Measurements from ENCODE around the gene ANKRD17.
A peak's percentile ranks its signal among the peaks of the same experiment; 100 is the strongest.

The ANKRD17 gene

GRCh38 chr4:73197220-73197619, 61.4 kb downstream of the ANKRD17 start:
- DNase-seq: no peak
- TF ChIP-seq POLR2A (IDR thresholded peaks at IDR 0.05; ENCODE audit: low read length) (no peak), GATA1 (IDR thresholded peaks at IDR 0.05; ENCODE audit: low read depth, low read length) (no peak)

GRCh38 chr4:73194064-73194463, 64.5 kb downstream of the ANKRD17 start:
- TF ChIP-seq GATA1 (IDR thresholded peaks at IDR 0.05; ENCODE audit: low read depth, low read length) (no peak), POLR2A (IDR thresholded peaks at IDR 0.05; ENCODE audit: low read length) (no peak)
- DNase-seq: no peak

GRCh38 chr4:73193659-73194058, 64.9 kb downstream of the ANKRD17 start:
- TF ChIP-seq POLR2A (IDR thresholded peaks at IDR 0.05; ENCODE audit: low read length) (no peak), GATA1 (IDR thresholded peaks at IDR 0.05; ENCODE audit: low read depth, low read length) (no peak)
- no peak for DNase-seq

DNA sequence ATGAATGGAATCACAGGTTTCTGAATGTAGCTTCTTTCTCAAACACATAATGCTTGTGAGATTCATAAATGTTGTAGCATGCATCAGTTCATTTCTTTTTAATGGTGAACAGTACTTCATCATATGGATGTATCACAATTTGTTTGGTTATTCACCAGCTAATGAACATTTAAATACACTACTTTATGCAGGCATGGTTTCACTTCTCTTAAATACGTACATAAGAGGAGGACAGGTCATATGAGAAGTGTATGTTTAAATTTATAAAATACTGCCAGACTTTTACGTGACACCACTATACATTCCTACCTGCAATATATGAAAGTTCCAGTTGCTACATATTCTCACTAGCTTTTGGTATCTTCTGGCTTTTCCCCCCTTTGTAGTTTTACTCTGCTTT, 65.4 kb downstream of the ANKRD17 start:
- TF ChIP-seq GATA1 (IDR thresholded peaks at IDR 0.05; ENCODE audit: low read depth, low read length): no peak
- TF ChIP-seq POLR2A (IDR thresholded peaks at IDR 0.05; ENCODE audit: low read length): no peak
- no peak for DNase-seq

DNA sequence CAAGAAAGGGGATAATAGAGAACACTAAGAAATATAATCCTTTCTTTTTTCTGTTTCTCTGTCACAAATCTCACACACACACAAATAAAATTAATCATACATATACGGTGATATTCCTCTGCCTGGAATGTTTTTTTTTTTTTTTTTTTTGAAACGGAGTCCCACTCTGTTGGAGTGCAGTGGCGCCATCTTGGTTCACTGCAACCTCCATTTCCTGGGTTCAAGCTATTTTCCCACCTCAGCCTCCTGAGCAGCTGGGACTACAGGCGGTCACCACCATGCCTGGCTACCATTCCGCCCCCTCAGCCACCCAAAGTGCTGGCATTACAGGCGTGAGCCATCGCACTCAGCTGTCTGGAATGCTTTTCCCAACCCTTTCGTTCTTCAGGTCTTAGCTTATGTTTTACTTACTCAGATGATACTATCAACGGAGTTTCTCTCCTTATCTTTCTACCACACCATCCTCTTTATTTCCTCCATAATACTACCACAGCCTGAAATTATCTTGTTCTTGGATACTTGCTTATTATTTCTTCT, 69.3 kb downstream of the ANKRD17 start:
- TF ChIP-seq GATA1 (IDR thresholded peaks at IDR 0.05; ENCODE audit: low read depth, low read length) (no peak), POLR2A (IDR thresholded peaks at IDR 0.05; ENCODE audit: low read length) (no peak)
- DNase-seq: no peak

- DNase-seq: peak; percentile 11 to 21
- TF ChIP-seq POLR2A (IDR thresholded peaks at IDR 0.05; ENCODE audit: low read length) (no peak), GATA1 (IDR thresholded peaks at IDR 0.05; ENCODE audit: low read depth, low read length) (no peak)
These were observed 71.3 kb downstream of the ANKRD17 start for GRCh38 chr4:73187325-73187724.

GRCh38 chr4:73185903-73186302, 72.7 kb downstream of the ANKRD17 start:
- TF ChIP-seq GATA1 (IDR thresholded peaks at IDR 0.05; ENCODE audit: low read depth, low read length) (no peak), POLR2A (IDR thresholded peaks at IDR 0.05; ENCODE audit: low read length) (no peak)
- DNase-seq: no peak

DNA sequence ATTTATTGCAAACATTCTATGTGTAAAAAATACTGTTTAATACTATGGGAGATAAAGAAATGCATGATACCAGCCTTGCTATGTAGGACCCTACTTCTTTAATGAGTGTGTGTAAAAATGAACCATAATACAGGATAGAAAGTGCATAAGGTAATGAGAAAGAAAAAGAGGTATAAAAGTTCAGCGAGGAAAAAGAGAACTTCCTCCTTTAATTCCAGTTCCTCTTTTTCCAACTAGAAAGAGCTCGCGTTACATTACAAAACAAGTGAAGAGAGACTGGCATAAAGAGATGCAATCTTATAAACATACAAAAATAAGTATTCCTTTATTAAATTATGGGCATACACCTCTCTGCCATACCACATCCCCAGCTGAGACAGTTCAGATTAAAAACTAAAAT, 77.4 kb downstream of the ANKRD17 start:
- TF ChIP-seq GATA1 (IDR thresholded peaks at IDR 0.05; ENCODE audit: low read depth, low read length): no peak
- TF ChIP-seq POLR2A (IDR thresholded peaks at IDR 0.05; ENCODE audit: low read length): no peak
- no peak for DNase-seq

DNA sequence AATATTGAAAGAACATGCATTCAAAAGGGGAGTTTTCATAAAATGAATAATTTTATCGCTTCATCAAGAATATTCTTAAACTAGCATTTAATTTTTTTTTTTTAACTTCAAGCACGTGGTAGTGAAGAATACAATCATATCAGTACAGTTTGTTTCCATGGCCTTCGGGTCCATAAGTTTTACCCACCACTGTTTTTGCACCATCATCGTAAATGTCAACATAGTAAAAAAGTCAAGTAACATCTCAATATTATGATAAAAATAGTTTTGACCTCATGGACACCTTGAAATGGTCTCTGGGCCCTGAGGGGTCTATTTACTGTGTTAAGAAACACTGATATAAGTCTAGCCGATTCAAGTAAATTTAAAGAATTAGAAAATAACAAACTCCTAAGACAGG, 80.2 kb downstream of the ANKRD17 start:
- DNase-seq: no peak
- TF ChIP-seq POLR2A (IDR thresholded peaks at IDR 0.05; ENCODE audit: low read length): no peak
- no peak for TF ChIP-seq GATA1 (IDR thresholded peaks at IDR 0.05; ENCODE audit: low read depth, low read length)

- DNase-seq: no peak
- TF ChIP-seq POLR2A (IDR thresholded peaks at IDR 0.05; ENCODE audit: low read length) (no peak), GATA1 (IDR thresholded peaks at IDR 0.05; ENCODE audit: low read depth, low read length) (no peak)
These were observed 86.4 kb downstream of the ANKRD17 start for GRCh38 chr4:73172161-73172560.

- TF ChIP-seq GATA1 (IDR thresholded peaks at IDR 0.05; ENCODE audit: low read depth, low read length) (no peak), POLR2A (IDR thresholded peaks at IDR 0.05; ENCODE audit: low read length) (no peak)
- no peak for DNase-seq
These were observed 87.9 kb downstream of the ANKRD17 start for GRCh38 chr4:73170518-73171198.

- DNase-seq: no peak
- no peak for TF ChIP-seq GATA1 (IDR thresholded peaks at IDR 0.05; ENCODE audit: low read depth, low read length)
- no peak for TF ChIP-seq POLR2A (IDR thresholded peaks at IDR 0.05; ENCODE audit: low read length)
These were observed 92.4 kb downstream of the ANKRD17 start for GRCh38 chr4:73166212-73166611.

GRCh38 chr4:73161527-73162185, 96.9 kb downstream of the ANKRD17 start:
- no peak for DNase-seq
- TF ChIP-seq POLR2A (IDR thresholded peaks at IDR 0.05; ENCODE audit: low read length): no peak
- TF ChIP-seq GATA1 (IDR thresholded peaks at IDR 0.05; ENCODE audit: low read depth, low read length): no peak

- DNase-seq: peak in 1 of 2 experiments; percentile 57
- TF ChIP-seq GATA1 (IDR thresholded peaks at IDR 0.05; ENCODE audit: low read depth, low read length): no peak
- TF ChIP-seq POLR2A (IDR thresholded peaks at IDR 0.05; ENCODE audit: low read length): no peak
These were observed 102.2 kb downstream of the ANKRD17 start for GRCh38 chr4:73156394-73156793.

DNA sequence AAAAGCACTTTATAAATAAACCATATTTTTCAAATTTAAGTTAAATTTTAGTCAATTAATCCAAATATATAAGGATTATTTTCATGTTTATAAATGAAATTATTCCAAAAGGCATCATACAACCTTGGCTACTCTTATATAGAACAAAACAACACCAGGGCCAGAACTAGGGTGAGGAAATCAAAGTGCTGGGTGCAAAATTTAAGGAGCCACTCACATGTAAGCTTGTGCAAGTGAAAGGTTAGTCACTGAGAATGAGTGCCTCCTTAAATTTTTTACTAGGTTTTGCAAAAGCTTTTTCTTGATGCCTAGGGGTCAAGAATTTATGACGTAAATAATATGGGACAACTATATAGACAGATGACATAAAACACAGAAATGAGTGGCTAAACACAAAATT, 105.7 kb downstream of the ANKRD17 start:
- DNase-seq: no peak
- no peak for TF ChIP-seq POLR2A (IDR thresholded peaks at IDR 0.05; ENCODE audit: low read length)
- no peak for TF ChIP-seq GATA1 (IDR thresholded peaks at IDR 0.05; ENCODE audit: low read depth, low read length)
